HG03520 (cell line): ENCODE data around the gene DPRX.
"Not testable (repeated sequence)": the region's sequence is repeated elsewhere in the genome, so short reads cannot be mapped to it uniquely, and the experiment has no call there.

Experiments
- ATAC-seq: cut with Tn5 transposase; IDR thresholded peaks from one replicate; pipeline ENCODE4 v1.9.1; 2021; ENCODE audit warnings: mild to moderate bottlenecking, moderate library complexity; ENCODE audit not compliant: unreplicated experiment

The DPRX gene

DNA sequence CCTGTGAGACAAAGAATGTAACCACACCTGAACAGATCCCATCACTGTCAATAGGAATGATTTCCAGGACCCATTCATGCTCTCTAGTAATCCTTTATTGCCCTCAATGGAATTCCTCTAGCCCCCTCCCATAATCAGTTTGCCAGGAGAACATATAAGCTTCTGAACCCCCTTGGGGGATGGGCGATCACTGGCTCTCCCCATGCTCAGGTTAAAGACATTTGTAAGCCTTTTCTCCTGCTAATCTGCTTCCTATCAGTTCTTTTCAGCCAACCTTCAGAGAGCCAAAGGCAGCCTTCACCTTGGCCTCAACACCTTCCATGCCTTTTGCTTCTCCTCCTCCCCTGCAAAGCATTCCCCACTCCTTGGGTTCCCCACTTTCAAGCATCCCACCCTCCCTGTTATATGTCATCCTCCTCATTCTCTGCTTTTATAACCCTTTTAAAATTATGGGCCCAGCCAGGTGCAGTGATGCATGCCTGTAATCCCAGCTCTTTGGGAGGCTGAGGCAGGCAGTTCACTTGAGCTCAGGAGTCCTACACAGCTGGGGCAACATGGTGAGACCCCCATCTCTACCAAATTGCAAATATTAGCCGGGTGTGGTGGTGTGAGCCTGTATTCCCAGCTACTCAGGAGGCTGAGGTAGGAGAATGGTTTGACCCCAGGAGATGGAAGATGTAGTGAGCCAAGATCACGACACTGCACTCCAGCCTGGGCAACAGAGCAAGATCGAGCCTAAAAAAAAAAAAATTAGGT is 12.4 kb downstream of the DPRX start:
- ATAC-seq: no peak

GRCh38 chr19:53646144-53646543 is 14.3 kb downstream of the DPRX start:
- ATAC-seq: no peak

GRCh38 chr19:53647350-53647749 is 15.6 kb downstream of the DPRX start:
- ATAC-seq: no peak

DNA sequence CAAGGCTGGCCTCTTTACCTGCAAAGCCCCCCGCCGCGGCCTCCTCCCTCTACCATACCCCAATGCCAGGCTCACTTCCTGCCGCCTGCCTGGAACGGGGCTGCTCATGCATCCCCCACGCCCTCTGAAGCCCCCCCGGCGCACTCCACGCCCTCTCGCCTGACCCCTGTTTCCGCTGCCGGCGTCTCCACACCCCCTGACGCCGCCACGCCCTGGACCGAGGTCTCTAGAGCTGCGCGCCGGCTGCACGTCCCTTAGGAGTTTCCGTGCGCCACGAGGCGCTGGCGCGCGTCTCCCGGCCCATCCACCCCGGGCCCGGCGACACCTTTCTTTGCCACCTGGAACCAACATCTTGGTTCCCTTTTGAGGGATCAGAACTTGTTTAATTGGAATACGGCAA is 16.0 kb downstream of the DPRX start:
- no peak for ATAC-seq

- no peak for ATAC-seq
These were observed 18.2 kb downstream of the DPRX start for GRCh38 chr19:53649746-53650593.

- no peak for ATAC-seq
These were observed 20.7 kb downstream of the DPRX start for GRCh38 chr19:53652476-53652875.

- ATAC-seq: no peak
These were observed 23.4 kb downstream of the DPRX start for GRCh38 chr19:53655042-53655665.

GRCh38 chr19:53657330-53657729 is 25.5 kb downstream of the DPRX start:
- ATAC-seq: no peak

DNA sequence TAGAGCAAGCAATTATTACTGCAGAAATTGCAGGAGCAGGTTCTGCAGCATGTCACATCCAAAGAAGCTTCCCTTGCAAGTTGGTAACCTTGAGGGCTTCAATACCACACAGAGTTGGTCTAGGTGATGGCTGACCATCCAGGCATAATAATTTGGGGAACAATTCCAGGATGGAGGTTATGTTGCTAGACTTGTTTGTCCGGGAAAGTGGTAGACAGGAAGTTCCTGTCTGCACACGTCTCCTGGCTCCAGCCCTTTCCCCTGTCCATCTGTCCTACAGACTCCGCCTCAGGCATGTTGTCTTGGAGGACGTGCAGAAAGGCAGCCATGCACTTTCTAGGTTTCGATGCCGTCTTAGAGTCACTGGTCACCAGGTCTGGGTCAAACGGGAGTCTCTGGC is 26.0 kb downstream of the DPRX start:
- no peak for ATAC-seq

- ATAC-seq: no peak
These were observed 27.5 kb downstream of the DPRX start for GRCh38 chr19:53659292-53659691.

- no peak for ATAC-seq
These were observed 28.8 kb downstream of the DPRX start for GRCh38 chr19:53660584-53660983.

DNA sequence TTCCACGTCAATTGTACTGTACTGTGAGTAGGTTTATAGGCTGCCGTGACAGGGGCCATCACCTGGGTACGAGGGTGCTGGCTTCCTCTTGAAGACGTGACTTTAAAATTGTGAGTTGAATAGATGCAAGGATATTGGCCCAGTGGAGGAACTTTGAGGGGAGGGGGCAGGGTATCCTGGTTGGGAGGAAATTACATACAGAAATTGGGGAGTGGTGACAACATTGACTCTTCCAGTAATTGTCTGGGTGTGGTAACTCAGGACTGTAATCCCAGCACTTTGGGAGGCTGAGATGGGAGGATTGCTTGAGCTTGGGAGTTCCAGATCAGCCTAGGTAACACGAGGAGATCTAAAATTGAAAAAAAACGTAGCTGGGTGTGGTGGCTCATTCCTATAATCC is 30.4 kb downstream of the DPRX start:
- no peak for ATAC-seq

- no peak for ATAC-seq
These were observed 32.4 kb downstream of the DPRX start for GRCh38 chr19:53664152-53664551.

- ATAC-seq: no peak
These were observed 33.0 kb downstream of the DPRX start for GRCh38 chr19:53664760-53665159.

GRCh38 chr19:53666331-53666730 is 34.5 kb downstream of the DPRX start:
- ATAC-seq: not testable (repeated sequence)

DNA sequence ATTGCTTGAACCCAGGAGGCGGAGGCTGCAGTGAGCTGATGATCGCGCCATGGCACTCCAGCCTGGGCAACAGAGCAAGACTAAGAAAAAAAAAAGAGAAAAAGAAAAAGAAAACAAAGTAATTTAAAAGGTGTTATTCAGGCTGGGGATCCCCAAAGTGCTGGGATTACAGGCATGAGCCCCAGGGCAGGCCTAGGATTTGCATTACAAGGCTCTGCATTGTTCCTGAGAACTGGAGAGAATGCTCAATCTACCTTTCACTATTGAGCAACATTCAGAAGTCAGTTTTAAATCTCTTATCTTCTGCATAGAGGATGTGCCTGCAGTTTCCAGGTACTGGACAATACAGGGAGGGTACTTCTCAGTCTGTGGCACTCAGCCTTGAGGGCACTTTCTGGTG is 37.0 kb downstream of the DPRX start:
- not testable (repeated sequence) for ATAC-seq

DNA sequence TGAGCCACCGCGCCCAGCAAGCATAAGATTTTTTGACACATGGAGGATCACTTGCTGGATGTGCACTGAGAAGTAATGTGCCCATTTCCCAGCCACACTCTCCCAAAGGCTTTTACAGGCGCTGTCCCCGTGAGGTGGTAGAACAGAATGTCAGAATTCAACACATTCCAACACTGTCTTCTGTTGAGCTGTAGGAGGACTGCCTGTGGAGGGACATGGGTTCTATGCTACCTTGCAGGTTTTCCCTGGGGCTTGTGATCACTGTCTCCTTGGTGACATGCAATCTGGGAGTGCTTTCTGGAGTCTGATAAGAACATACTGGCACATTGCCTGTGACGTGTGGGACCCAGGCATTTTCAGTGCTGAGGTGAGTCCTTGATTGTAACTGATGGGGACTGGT is 38.5 kb downstream of the DPRX start:
- ATAC-seq: no peak

DNA sequence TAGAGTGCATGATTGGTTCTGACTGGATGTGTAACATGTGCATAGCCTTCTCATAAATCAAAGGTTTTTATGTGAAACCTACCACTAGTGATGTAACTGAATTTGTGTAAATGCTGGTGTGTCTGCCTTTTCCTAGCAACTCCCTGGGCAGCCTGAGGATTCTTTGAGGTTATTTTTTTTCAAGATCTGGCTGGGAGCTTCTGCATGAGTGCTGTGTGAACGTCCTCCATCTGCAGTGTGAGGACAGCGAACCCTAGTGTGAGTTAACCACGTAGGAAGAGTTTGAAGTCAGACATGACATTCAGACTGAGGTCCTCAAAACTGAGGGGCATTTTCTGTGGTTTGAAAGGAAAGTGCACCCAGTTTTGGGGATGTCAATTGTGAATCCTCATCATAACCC is 39.9 kb downstream of the DPRX start:
- no peak for ATAC-seq
